Superior temporal gyrus (tissue), 1 donor: Measurements from ENCODE around the gene UCKL1.

Experiments used
- DNase-seq: peaks from one replicate; pipeline ENCODE4 v3.0.0-alpha.2; 2016; ENCODE audit errors: extremely low spot score

UCKL1 gene

DNA sequence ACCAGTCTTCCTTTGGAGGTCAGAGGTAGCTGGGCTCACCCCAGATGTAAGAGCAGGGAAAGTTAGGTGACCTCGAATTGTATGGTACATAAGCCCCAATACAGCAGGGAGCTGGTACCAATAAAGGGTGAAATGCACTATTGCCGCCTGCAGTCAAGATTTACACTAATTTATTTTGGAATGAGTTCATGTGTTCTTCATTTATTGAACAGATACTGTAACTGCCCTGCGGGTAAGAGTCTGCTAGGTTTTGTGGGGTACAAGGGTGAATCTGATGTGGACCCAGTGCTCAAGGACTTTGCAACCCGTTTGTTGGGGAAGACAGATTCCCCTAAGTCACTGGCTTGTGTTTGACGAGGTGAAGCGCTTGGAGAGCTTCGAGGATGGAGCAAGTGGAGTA lies 63.8 kb downstream of the UCKL1 start:
- no peak for DNase-seq

DNA sequence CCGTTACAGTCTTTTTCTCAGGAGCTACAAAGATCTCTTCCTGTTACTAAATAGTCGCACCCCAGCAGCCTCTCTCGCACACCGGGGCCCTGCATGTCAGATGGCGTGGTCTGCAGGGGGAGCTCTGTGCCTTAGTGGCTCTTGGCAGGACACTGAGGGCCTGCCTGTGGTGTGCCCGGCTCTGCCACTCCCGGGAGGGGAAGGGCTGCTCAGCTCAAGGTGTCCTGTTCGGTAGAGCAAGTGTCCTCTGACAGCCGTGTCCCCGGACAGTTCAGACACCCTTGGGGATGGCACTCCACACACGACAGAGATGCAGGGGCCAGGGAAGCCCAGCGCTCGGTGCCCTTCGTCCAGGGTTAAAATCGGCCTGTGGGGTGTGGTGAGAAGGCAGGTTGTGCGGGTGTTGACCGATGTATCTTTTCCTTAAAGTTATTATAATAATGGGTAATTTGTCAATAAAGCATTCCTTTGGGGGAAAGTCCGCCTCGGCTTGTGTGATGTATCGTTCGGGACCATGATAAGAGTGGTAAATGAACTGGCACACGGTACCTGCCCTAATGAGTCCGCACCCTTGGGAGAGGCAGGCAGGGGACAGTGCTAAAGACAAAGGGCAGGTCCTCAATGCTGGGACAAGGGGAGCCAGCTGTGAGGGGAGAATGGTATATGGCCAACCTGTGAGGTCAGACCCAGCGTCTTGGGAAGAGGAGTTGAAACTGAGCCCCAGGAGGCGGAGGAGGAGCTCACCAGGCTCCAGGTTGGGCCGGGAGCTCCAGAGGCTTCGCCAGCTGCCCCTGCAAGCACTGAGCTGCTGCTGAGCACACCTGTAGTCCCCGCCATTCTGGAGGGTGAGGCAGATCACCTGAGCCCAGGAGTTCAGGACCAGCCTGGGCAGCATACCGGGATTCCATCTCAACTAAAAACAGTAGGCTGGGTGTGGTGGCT lies 64.9 kb downstream of the UCKL1 start:
- no peak for DNase-seq

DNA sequence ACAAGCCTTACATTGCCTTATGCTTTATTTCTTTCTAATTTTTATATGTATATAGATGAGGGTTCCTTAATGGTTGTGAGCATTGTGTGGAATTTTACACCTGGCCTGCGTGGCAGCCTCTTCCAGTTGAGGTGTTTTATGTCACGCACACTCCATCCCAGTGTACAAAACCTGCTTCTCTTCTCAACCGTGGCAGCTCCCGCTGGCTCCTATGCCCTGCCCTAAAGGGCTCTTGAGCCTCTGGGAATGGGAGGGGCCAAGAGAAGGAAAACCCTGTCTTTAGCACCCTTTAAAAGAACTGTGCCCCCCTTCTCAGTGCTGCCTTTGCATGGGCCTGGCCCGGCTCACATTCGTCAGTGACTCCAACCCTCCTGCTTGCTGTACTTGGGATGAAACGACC lies 65.6 kb downstream of the UCKL1 start:
- no peak for DNase-seq

DNA sequence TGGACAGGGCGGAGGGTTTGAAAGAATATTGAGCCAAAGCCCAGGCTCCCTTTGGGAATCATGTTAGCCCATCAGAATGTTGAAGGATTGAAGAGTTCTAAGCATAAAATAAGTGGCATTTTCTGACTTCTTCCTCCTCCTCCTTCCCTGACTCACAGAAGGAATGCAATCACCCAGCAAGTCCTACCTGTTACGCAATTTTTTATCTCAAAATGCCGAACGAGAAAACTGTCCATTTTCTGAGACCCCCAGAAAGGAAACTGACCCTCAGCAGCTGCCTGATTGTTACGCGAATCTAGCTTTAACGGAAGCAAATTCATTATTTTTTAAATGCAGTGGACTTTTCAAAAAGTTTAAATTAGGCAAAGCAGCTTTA lies 66.0 kb downstream of the UCKL1 start:
- no peak for DNase-seq
